Liver (tissue), 9 donors: ENCODE data around the gene GMFB. TPM values are rescaled to one million over a fixed set of nuclear protein-coding genes. Genes with fewer than 3 reads are reported as not detected.

ENCODE experiments used
- DNase-seq: peaks from one replicate; pipeline ENCODE4 v3.0.0-alpha.2; 2017; ENCODE audit warnings: low spot score
- H3K27ac ChIP-seq, 2 donors: one replicate each; pipeline ENCODE4 v1.7.0; 2013; ENCODE audit warnings: inconsistent platforms in 2 of 2, low read length in 2 of 2, control low read depth in 1 of 2, low read depth in 1 of 2, mild to moderate bottlenecking in 1 of 2
- H3K27me3 ChIP-seq, 4 donors: one replicate each; pipeline versions ENCODE4 v1.6.1 to v1.7.0; 2013; ENCODE audit warnings: low read length in 3 of 4, inconsistent platforms in 1 of 4, mild to moderate bottlenecking in 1 of 4, moderate library complexity in 1 of 4; ENCODE audit not compliant: control insufficient read depth in 4 of 4, insufficient read depth in 4 of 4
- H3K36me3 ChIP-seq, 4 donors: one replicate each; pipeline versions ENCODE4 v1.6.1 to v1.7.0; 2013; ENCODE audit warnings: low read length in 3 of 4, mild to moderate bottlenecking in 3 of 4, low read depth in 1 of 4, moderate library complexity in 1 of 4; ENCODE audit not compliant: control insufficient read depth in 4 of 4, insufficient read depth in 3 of 4
- H3K4me1 ChIP-seq, 4 donors: one replicate each; pipeline versions ENCODE4 v1.6.1 to v1.7.0; 2013; ENCODE audit warnings: low read length in 3 of 4, mild to moderate bottlenecking in 3 of 4, moderate library complexity in 1 of 4; ENCODE audit not compliant: control insufficient read depth in 4 of 4, insufficient read depth in 4 of 4
- H3K4me3 ChIP-seq, 3 donors: one replicate each; pipeline versions ENCODE4 v1.6.1 to v1.7.0; 2013; ENCODE audit warnings: low read length in 3 of 3, control low read depth in 1 of 3, low read depth in 1 of 3, mild to moderate bottlenecking in 1 of 3
- H3K9ac ChIP-seq, 2 donors: one replicate each; pipeline ENCODE4 v1.7.0; 2013; ENCODE audit warnings: low read length in 2 of 2, mild to moderate bottlenecking in 2 of 2, moderate library complexity in 2 of 2, control low read depth in 1 of 2, low read depth in 1 of 2
- H3K9me3 ChIP-seq, 4 donors: one replicate each; pipeline versions ENCODE4 v1.6.1 to v1.7.0; 2013; ENCODE audit warnings: low read length in 3 of 4; ENCODE audit not compliant: control insufficient read depth in 4 of 4
- ATF3 ChIP-seq: IDR thresholded peaks from 2 replicates; pipeline ENCODE4 v1.6.1; 2016; ENCODE audit warnings: antibody characterized with exemption
- CTCF ChIP-seq: fragments of 150-350 bp; IDR thresholded peaks from 2 replicates; pipeline ENCODE4 v1.5.1; 2017; ENCODE audit warnings: improper control_type of control experiment, low read depth, low read length; ENCODE audit not compliant: missing input control
- EGR1 ChIP-seq, 2 donors: IDR thresholded peaks; 2 replicates each; pipeline ENCODE4 v1.6.1; 2016 to 2018; ENCODE audit warnings: antibody characterized with exemption in 2 of 2, low read depth in 2 of 2
- FOXA2 ChIP-seq: IDR thresholded peaks from 2 replicates; pipeline ENCODE4 v1.6.1; 2016; ENCODE audit warnings: antibody characterized with exemption
- HNF4A ChIP-seq, 2 donors: conservative IDR thresholded peaks; 2 replicates each; pipeline ENCODE4 v1.6.1; 2016; ENCODE audit warnings: antibody characterized with exemption in 2 of 2, mild to moderate bottlenecking in 2 of 2
- HNF4G ChIP-seq: IDR thresholded peaks from 2 replicates; pipeline ENCODE4 v1.6.1; 2016; ENCODE audit warnings: antibody characterized with exemption
- JUND ChIP-seq, 2 donors: IDR thresholded peaks; 2 replicates each; pipeline ENCODE4 v1.6.1; 2016; ENCODE audit warnings: antibody characterized with exemption in 2 of 2
- MAX ChIP-seq: IDR thresholded peaks from 2 replicates; pipeline ENCODE4 v1.6.1; 2016; ENCODE audit warnings: antibody characterized with exemption
- NR2F2 ChIP-seq: IDR thresholded peaks from 2 replicates; pipeline ENCODE4 v1.6.1; 2016; ENCODE audit warnings: antibody characterized with exemption
- RAD21 ChIP-seq, 2 donors: IDR thresholded peaks; 2 replicates each; pipeline ENCODE4 v1.6.1; 2016; ENCODE audit warnings: antibody characterized with exemption in 2 of 2, mild to moderate bottlenecking in 2 of 2
- REST ChIP-seq: IDR thresholded peaks from 2 replicates; pipeline ENCODE4 v1.6.1; 2016; ENCODE audit warnings: antibody characterized with exemption, mild to moderate bottlenecking
- RXRA ChIP-seq, 2 donors: IDR thresholded peaks; 2 replicates each; pipeline ENCODE4 v1.6.1; 2017 to 2018; ENCODE audit warnings: antibody characterized with exemption in 2 of 2, mild to moderate bottlenecking in 1 of 2
- TAF1 ChIP-seq: conservative IDR thresholded peaks from 2 replicates; pipeline ENCODE4 v1.6.1; 2016; ENCODE audit warnings: antibody characterized with exemption, mild to moderate bottlenecking
- YY1 ChIP-seq: IDR thresholded peaks from 2 replicates; pipeline ENCODE4 v1.6.1; 2016; ENCODE audit warnings: antibody characterized with exemption, mild to moderate bottlenecking
- ZBTB33 ChIP-seq: IDR thresholded peaks from 2 replicates; pipeline ENCODE4 v1.6.1; 2016; ENCODE audit warnings: antibody characterized with exemption
- WGBS: extraction: QIAGEN DNeasy Blood & Tissue Kit; methylation state at CpG from one replicate; pipeline ENCODE4 v1.1.7; 2013; 5-methylcytosine and 5-hydroxymethylcytosine counted together
- polyA plus RNA-seq, 2 donors: library from polyadenylated mRNA; stranded (reverse) in 1 of 2; unstranded in 1 of 2; fragments of 200-250 nt in 1 of 2; fragments of >200 nt in 1 of 2; fragmentation: Nextera tagmentation in 1 of 2; extraction: Ambion mirVana in 1 of 2; gene quantifications; one replicate each; pipeline versions ENCODE4 v1.2.1 to v1.2.3, GENCODE V29; 2013 to 2015
- total RNA-seq, 2 donors: library from RNA; depleted of rRNA; stranded (reverse); fragments of >200 nt; gene quantifications; one replicate each; pipeline ENCODE4 v1.2.3, GENCODE V29; 2014
- donor health status: healthy.
- donor health status: healthy.
- donor health status: healthy.
- donor health status: healthy.
- donor health status: healthy.

Gene GMFB
- total and polyA plus RNA-seq, 4 donors = 13.3 to 26.3 (median 20.6) TPM

GRCh38 chr14:54500744-54501143 is 12.0 kb upstream of the GMFB start:
- Histone ChIP-seq H3K27me3 (no peaks in the 10 kb centered on the region), H3K27ac (no peak overlapping the region), H3K36me3 (no peaks in the 10 kb centered on the region), H3K4me3 (no peak overlapping the region), H3K9me3 (no peaks in the 10 kb centered on the region), H3K4me1 (no peaks in the 10 kb centered on the region), H3K9ac (no peak overlapping the region)
- no peak for DNase-seq
- 90% methylated on average over 3 of the region's 3 CpGs for WGBS
- no peak for TF ChIP-seq JUND (IDR thresholded peaks at IDR 0.05)
- TF ChIP-seq RXRA (IDR thresholded peaks at IDR 0.05) = no peak
- no peak for TF ChIP-seq ATF3

- no peak overlapping the region for H3K27ac ChIP-seq
- WGBS = 80% methylated on average over 7 of the region's 7 CpGs
Observed at GRCh38 chr14:54498579-54498978, 9.8 kb upstream of the GMFB start.

GRCh38 chr14:54498095-54498531 is 9.3 kb upstream of the GMFB start:
- WGBS = 61% methylated on average over 5 of the region's 5 CpGs
- Histone ChIP-seq H3K9me3 (no peaks in the 10 kb centered on the region), H3K9ac (no peak overlapping the region), H3K27me3 (no peaks in the 10 kb centered on the region), H3K36me3 (no peaks in the 10 kb centered on the region), H3K27ac (no peak overlapping the region), H3K4me3 (no peak overlapping the region), H3K4me1 (no peaks in the 10 kb centered on the region)
- DNase-seq = no peak
- TF ChIP-seq MAX = no peak
- TF ChIP-seq JUND (IDR thresholded peaks at IDR 0.05) = no peak
- no peak for TF ChIP-seq EGR1 (IDR thresholded peaks at IDR 0.05; ENCODE audit: low read depth in 2 of 2)
- no peak for TF ChIP-seq NR2F2
- TF ChIP-seq YY1 = no peak
- TF ChIP-seq CTCF = no peak
- no peak for TF ChIP-seq RXRA (IDR thresholded peaks at IDR 0.05)
- TF ChIP-seq FOXA2 = no peak
- TF ChIP-seq REST = no peak
- TF ChIP-seq RAD21 (IDR thresholded peaks at IDR 0.05) = no peak
- TF ChIP-seq TAF1 = no peak
- TF ChIP-seq HNF4G = no peak
- no peak for TF ChIP-seq ZBTB33
- no peak for TF ChIP-seq HNF4A (conservative IDR thresholded peaks at IDR 0.05)
- TF ChIP-seq ATF3 = no peak

More at GRCh38 chr14:54498579-54498978, 9.8 kb upstream of the GMFB start:
- H3K36me3 ChIP-seq = no peaks in the 10 kb centered on the region
- no peaks in the 10 kb centered on the region for H3K27me3 ChIP-seq
- DNase-seq = no peak
- no peak for TF ChIP-seq HNF4A (conservative IDR thresholded peaks at IDR 0.05)
- TF ChIP-seq ZBTB33 = no peak
- TF ChIP-seq FOXA2 = no peak
- H3K4me3 ChIP-seq = no peak overlapping the region
- H3K4me1 ChIP-seq = no peaks in the 10 kb centered on the region
- no peak overlapping the region for H3K9ac ChIP-seq
- H3K9me3 ChIP-seq = no peaks in the 10 kb centered on the region
